Kidney capillary endothelial cell (primary cell): ENCODE data around the gene THPO.

Experiments used
- DNase-seq: peaks from one replicate; pipeline ENCODE4 v3.0.0-alpha.2; 2018; ENCODE audit warnings: low spot score

Gene THPO

GRCh38 chr3:184384856-184385422, 6.9 kb upstream of the THPO start:
- no peak for DNase-seq

DNA sequence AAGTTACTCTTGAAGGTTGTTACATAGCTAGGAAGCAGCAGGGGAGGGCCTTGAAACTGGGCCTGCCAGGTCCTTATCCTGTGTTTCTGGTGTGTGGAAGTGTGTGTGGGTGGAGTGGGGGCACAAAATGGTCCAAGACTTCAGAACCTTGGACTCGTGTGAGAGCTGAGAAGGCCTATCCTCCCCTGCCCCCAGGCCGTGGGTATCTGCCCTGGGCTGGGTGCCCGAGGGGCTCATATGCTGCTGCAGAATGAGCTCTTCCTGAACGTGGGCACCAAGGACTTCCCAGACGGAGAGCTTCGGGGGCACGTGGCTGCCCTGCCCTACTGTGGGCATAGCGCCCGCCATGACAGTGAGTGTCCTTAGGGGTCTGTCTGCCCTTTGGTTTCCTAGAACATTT, 6.3 kb upstream of the THPO start:
- DNase-seq: no peak

DNA sequence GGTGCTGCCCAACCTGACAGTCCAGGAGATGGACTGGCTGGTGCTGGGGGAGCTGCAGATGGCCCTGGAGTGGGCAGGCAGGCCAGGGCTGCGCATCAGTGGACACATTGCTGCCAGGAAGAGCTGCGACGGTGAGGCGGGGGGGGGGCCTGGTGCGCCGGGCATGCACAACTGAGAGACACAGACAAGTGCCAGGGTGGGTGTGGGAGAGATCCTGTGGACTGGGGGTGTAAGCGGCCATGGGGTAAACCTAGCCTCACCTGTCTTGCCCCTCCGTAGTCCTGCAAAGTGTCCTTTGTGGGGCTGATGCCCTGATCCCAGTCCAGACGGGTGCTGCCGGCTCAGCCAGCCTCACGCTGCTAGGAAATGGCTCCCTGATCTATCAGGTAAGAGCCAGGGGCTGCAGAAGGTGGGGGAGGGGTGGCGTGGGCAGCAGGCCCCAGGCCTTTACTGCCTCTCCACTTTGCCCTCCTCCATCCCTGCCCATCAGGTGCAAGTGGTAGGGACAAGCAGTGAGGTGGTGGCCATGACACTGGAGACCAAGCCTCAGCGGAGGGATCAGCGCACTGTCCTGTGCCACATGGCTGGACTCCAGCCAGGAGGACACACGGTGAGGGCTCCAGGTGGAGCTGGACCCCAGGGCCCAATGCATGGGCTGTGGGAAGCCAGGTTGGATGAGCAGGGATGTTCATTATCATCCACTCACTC, 5.2 kb upstream of the THPO start:
- no peak for DNase-seq

- DNase-seq: no peak
Observed at GRCh38 chr3:184382326-184383032, 4.5 kb upstream of the THPO start.

DNA sequence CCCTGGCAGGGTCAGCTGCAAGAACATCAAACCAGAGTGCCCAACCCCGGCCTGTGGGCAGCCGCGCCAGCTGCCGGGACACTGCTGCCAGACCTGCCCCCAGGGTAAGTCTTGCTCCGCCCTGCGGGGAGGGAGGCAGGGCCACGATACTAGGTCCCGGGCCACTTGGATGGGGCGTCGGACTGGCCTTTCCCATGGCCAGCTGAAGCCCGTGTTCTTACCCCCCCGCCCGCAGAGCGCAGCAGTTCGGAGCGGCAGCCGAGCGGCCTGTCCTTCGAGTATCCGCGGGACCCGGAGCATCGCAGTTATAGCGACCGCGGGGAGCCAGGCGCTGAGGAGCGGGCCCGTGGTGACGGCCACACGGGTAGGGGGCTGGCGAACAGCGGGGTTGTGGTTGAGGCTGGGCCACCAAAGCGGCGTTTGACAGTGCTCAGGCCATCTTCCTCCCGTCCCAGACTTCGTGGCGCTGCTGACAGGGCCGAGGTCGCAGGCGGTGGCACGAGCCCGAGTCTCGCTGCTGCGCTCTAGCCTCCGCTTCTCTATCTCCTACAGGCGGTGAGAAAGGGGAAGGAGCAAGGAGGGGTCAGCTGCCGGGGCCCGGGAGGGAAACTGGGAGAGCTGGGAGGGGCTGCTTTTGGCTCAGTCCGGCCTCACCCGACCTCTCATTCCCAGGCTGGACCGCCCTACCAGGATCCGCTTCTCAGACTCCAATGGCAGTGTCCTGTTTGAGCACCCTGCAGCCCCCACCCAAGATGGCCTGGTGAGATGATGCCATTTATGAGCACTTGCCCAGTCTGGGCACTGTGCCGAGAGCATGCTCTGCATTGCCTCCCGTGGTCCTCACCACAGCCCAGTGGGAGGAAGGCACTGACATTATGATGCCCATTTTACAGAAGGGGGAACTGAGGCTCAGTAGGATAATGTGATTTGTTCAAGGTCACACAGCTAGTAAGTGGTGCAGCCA, 3.5 kb upstream of the THPO start:
- DNase-seq: peak; percentile 24

- no peak for DNase-seq
Observed at GRCh38 chr3:184380627-184381260, 2.7 kb upstream of the THPO start.

- DNase-seq: no peak
Observed at GRCh38 chr3:184380185-184380626, 2.2 kb upstream of the THPO start.

DNA sequence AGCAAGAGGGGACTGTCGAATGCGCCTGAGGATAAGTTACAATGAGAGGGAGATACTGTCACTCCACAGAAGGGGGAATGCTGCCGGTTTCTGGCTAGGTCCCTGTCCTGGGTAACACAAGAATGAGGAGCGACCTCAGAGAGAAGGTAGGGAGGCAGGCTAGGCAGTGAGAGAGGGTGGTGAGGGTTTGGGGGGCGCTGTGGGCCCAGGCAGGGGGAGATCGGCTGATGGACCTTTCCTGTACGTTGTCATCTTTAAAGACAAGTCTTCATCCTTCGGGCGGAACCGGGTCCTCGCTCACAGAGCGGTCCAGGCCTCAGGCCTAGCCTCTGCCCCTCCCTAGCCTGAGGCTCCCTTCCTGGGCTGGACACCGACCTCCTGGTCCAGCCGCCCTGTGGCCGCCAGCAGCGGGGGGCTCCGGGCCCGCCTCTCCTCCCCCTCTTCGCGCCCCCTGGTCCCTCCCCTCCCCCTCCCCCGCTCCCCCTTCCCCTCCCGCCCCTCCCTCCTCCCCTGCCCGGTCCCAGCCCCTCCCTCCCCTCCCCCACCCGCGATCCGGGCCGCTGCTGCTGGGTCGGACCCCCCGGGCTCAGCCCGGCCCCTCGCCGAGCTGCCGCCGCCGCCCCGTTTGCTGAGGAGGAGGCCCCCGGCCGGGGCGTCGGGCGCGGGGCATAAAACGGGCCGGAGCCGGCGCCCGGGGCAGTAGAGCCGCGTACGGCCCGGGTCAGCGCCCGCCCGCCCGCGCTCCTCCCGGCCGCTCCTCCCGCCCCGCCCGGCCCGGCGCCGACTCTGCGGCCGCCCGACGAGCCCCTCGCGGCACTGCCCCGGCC, 1.6 kb upstream of the THPO start, which contains the start of gene CHRD:
CHRD (plus strand) TSS at position 697 of the 827 bp plus-strand sequence. CDS start 265 bp downstream, outside the sequence.
- DNase-seq: no peak

DNA sequence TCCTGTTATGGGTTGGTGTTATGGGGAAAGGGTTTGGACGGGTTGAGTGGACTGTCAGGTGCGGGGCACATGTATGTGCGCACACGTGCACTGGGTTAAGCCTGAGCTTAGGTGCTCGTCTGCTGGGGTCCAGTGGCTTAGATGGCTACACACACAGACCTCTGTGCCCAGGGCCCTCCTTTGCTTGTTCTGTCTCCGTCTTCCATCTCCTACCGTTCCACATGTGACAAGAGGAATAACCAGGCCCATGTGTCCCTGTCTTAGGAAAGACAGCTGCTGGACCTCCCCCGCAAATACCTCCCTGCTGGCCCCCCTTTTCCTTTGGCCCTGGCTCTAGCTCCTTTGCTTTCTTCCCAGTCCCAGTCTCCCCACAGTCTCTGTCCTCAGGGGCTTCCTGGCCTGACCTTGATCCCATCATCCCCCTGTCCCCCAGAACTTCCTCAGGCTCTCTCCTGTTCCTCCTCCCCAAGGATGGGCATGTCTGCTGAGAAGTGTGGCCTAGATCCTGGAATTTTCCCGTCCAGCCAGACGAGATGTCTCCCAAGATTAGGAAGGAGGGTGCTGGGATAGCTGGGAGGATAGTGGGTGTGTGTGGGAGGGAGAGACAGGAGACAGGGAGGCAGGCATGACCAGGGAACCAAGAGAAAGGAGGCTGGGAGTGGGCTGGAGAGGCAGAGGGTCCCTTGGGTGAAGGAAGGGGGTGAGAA, 797 bp upstream of the THPO start:
- DNase-seq: no peak

GRCh38 chr3:184377374-184377773, 633 bp downstream of the THPO start:
- no peak for DNase-seq

DNA sequence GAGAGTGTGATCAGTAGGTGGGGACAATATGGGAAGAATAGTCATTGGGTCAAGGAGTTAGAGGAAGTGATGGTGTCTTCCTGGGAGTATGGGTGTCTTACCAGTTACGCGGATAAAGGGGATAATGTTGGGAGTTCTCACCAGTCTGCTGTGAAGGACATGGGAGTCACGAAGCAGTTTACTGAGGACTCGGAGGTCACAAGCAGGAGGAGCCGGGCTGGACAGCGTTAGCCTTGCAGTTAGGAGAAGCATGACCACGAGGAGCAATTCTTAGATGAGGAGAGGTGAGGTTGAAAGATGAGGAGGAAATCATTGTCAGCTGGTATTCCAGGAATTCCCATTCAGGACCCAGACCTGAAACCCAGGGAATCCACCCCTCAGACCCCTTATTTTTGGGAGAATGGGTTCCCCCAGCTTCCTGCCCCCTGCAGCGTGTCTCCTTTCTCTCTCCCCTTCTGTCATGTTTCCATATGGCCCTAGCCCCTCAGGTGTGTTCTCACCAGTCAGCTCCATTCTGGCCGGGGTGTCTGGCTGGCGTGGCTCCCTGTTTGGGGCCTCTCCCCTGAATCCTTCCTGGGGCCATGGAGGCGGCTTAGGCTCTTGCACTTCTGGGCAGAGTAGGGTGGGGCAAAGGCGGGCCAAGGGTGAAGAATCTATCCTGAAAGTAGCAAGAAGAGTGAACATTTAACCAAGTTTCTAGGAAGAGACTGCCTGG, 2.1 kb downstream of the THPO start:
- DNase-seq: no peak

DNA sequence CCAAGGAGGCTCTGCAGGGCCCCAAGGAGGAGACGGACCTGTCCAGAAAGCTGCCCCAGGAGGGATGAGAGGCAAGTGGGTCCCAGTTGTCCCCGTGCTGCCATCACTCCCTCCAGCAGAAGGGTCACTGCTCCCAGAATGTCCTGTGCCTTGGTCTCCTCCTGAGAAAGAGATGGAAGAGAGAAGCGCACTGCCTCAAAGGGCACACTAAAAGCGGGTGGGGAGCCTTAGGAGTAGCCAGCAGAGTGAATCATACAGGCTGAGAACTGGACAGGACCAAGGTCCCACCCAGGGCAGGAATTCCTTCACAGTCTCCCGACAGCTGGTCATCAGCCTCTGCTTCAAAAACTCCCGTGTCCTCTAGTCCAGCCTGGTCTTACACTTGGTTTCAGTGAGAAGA, 4.6 kb downstream of the THPO start:
- no peak for DNase-seq

- DNase-seq: no peak
Observed at GRCh38 chr3:184372911-184373310, 5.1 kb downstream of the THPO start.

DNA sequence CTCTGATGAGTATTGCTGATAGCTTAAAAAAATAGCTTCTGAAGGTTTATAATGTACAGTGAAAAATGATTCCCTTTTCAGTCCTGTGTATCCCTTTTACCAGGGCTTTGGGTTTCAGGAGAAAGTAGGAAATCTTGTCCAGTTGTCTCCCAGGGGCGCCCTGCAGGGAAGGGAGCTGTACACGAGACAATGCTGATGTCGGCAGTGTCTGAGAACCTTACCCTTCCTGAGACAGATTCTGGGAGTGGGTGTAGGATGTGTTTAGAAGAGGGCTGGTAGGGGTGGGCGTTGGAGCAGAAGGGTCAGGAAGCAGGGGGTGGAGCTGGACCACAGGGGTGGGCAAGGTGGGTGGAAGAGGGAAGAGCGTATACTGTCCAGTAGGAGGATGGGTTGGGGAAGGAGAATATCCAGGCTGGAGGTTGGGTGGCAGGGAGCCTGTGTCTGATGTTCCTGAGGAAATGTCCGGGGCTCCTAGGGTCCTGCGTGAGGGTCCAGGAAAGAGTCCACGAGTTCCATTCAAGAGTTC, 5.6 kb downstream of the THPO start:
- no peak for DNase-seq

DNA sequence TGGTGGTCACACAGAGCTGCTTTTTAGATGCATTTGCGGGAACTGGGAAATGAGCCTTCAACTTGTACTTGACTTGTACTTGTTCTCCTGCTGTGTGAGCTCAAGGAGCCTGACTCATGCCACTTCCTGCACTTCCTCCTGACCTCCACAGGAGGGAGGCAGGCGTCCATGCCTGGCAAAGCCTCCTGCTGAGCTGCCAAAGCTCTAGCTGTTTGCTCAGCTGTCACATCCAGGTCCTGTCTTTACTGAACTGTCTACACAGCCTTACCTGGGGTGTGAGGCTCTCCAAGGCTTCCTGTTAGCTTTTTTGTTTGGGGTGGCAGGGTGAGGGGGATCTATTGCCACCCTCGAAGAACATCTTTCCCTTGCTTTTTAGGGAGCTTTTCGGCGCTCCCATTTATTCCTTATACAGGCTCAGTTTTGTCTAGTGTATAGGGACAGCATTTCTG, 6.4 kb downstream of the THPO start:
- peak; percentile 90 for DNase-seq

- peak; percentile 24 for DNase-seq
Observed at GRCh38 chr3:184368586-184369183, 9.3 kb downstream of the THPO start.

- DNase-seq: no peak
Observed at GRCh38 chr3:184368116-184368515, 9.9 kb downstream of the THPO start.

GRCh38 chr3:184366619-184367289, 11.3 kb downstream of the THPO start:
- DNase-seq: no peak
